HK-2 (cell line): Measurements from ENCODE around the gene RNF227.
"Not testable (repeated sequence)": the region's sequence is repeated elsewhere in the genome, so short reads cannot be mapped to it uniquely, and the experiment has no call there.

ENCODE experiments used
- DNase-seq: peaks from one replicate; pipeline ENCODE4 v3.0.0-alpha.2; 2018; ENCODE audit not compliant: unreplicated experiment

The RNF227 gene

DNA sequence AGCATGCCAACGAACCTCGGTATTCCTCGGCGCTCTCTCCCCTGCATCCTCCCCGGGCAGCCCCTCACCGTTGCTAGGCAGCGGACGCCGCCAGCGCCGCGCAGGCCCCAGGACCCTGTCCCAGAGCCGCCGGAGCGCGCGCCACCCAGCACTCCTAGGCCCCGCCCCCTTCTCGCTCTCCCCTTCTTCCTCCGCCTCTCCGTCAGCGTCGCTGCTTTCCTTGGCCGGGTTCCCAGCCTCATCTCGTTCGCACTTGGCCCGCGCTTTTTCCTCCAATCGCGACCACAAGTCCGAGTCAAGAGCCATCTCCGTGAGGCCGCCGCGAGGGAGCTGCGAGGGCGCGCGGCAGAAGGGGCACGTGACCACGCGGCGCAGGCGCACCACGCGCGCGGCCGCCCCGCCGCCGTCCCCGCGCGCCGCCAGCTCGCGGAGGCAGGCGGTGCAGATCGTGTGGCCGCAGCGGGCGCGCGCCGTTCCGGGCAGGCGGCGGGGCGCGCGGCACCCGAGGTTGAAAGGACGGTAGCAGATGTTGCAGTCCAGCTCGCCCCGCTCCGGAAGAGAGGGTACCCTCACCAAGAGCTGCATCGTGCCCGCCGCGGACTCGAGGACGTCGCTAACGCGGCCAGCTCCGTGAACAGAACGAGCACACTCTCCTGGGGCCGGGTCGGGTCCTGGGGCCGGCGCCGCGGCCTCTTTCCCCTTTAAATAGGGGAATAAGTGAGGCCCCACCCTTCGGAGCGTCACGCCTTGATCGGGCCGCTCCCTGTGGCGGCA lies at the start of gene RNF227:
RNF227 (minus strand) TSS at position 679 of the 774 bp plus-strand sequence; CDS start at position 585, 94 bp downstream.
- peak; percentile 96 for DNase-seq

GRCh38 chr17:7961421-7961820 lies 45.3 kb upstream of the RNF227 start:
- no peak for DNase-seq

- DNase-seq = no peak
Measured at GRCh38 chr17:7959503-7960253, 43.6 kb upstream of the RNF227 start.

- no peak for DNase-seq
Measured at GRCh38 chr17:7956228-7956965, 40.3 kb upstream of the RNF227 start.

DNA sequence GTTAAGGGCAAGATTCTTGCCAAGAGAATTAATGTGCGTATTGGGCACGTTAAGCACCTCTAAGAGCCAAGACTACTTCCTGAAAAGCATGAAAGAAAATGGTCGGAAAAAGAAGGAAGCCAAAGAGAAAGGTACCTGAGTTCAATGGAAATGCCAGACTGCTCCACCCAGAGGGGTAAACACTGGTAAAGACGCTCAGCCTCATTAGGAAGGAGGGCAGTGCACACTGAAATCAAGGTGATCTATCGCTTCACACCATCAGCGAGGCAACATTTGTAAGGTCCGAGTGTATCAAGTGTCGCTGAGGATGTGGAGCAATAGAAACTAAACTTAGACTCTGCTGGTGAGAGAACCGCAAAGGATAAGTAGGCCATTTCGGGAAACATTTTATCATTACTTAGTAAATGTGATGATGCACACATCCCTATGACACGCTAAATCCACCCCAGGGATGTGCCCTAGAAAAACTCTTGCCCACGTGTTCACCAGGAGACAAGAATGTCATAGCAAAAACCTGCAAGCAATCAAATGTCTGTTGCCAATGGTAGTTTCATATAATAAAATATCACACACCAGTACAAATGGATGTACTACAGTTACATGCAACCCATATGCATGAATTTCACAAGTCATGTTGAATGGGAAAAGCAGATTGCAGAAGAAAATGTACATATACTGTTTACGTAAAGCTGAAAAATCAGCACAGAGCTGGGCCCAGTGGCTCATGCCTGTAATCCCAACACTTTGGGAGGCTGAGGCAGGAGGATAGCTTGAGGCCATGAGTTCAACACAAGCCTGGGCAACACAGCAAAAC lies 39.5 kb upstream of the RNF227 start:
- no peak for DNase-seq

- DNase-seq = not testable (repeated sequence)
Measured at GRCh38 chr17:7953266-7953665, 37.2 kb upstream of the RNF227 start.

GRCh38 chr17:7951143-7951792 lies 35.2 kb upstream of the RNF227 start:
- DNase-seq = no peak

- DNase-seq = no peak
Measured at GRCh38 chr17:7950578-7950977, 34.5 kb upstream of the RNF227 start.

DNA sequence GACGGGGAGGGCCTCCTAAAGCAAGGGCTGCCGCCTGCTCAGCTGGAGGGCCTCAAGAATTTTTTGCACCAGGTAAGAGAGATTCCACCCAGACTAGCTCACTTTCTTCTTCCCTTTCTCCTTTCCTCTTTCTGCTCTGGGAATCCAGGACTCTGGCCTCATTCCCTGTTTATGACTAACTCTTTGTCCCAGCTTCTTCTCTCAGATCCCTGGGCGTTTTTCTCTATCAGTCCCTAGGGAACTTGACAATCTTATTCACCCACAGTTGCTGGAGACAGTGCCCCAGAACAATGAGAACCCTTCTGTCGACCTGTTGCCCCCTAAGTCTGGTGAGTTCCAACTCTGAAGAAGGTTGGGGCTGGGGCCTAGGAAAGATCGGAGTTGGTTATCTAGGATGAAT lies 31.6 kb upstream of the RNF227 start:
- no peak for DNase-seq

- DNase-seq = no peak
Measured at GRCh38 chr17:7946441-7946840, 30.4 kb upstream of the RNF227 start.

DNA sequence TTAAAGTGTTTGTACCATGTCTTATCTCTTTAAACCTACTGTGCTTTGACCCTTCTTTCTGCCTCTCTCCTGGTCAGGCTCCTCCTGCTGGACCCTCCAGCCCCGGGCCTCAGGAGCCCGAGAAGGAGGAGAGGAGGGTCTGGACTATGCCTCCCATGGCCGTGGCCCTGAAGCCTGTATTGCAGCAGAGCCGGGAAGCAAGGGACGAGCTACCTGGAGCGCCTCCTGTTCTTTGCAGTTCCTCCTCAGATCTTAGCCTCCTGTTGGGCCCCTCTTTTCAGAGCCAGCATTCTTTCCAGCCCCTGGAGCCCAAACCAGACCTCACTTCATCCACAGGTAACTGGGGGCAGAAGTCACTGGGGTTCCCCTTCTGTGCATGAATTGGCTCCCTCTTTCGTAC lies 29.6 kb upstream of the RNF227 start:
- DNase-seq = no peak

- no peak for DNase-seq
Measured at GRCh38 chr17:7944326-7944725, 28.2 kb upstream of the RNF227 start.

GRCh38 chr17:7943291-7943690 lies 27.2 kb upstream of the RNF227 start:
- DNase-seq = no peak

GRCh38 chr17:7940743-7941142 lies 24.7 kb upstream of the RNF227 start:
- no peak for DNase-seq

DNA sequence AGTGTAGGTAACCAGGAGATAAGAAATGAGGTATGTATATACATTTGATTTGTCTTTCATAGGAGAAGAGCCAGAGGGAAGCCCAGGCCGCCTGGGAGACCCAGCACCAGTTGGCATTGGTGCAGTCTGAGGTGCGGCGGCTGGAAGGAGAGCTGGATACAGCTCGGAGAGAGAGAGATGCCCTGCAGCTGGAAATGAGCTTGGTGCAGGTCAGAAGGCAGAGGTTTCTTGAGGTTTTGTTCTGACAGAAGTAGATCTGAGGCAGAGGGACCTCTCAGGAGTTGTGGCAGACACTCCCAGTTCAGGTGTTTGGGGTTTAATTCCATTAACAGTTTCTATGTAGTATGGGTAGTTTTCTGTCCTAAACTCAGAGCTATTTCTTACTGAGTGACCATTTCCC lies 23.9 kb upstream of the RNF227 start:
- no peak for DNase-seq

DNA sequence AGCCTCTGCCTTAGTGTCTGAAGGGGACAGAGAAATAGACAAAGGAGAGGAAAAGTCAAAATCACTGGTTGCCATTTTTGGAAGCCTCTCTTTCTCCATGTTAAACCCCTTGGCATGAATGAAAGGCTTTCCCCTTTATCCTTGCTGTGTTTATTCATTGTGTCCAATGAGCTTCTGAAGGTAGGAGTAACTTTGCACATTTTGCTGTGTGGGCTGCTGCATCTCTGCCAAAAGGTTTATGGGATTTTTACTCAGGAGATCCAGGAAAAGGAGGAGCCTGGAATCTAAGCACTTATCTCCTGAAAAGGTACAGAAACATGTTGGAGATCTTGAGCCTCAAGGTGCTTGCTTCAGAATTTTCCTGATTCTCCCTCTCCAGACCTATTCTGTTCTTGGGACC lies 19.8 kb upstream of the RNF227 start:
- no peak for DNase-seq

DNA sequence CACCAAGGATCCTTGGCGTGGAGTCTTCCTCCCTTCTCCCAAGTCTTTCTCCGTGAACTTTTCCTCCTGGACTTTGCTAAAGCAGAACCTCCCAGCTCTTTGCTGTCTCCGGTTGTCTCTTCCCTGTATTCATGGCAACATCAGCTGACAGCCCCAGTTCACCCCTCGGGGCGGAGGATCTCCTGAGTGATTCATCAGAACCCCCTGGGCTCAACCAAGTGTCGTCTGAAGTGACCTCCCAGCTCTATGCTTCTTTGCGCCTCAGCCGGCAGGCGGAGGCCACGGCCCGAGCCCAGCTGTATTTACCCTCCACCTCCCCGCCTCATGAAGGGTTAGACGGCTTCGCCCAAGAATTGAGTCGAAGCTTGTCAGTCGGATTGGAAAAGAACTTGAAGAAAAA lies 16.9 kb upstream of the RNF227 start:
- DNase-seq = peak; percentile 71

DNA sequence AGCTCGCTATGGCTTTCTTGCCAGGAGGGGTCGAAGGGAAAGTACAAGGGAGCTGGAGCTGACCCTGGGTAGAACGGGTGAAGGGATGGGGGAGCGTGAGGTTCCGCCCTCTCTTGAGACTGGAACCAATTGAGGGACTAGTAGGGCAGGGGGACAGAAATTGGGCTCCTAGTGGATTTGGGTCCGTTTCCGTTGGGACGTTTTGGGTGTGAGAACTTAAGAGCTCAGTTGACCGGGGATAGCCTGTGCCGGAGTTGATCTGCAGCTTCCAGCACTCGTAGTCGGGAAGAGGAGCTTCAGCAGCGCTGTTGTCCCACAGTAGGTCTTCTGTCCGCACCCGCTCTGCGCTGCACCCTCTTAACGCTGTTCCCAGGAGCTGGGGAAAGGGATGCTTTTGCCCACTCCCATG lies 16.4 kb upstream of the RNF227 start:
- DNase-seq = peak; percentile 23

DNA sequence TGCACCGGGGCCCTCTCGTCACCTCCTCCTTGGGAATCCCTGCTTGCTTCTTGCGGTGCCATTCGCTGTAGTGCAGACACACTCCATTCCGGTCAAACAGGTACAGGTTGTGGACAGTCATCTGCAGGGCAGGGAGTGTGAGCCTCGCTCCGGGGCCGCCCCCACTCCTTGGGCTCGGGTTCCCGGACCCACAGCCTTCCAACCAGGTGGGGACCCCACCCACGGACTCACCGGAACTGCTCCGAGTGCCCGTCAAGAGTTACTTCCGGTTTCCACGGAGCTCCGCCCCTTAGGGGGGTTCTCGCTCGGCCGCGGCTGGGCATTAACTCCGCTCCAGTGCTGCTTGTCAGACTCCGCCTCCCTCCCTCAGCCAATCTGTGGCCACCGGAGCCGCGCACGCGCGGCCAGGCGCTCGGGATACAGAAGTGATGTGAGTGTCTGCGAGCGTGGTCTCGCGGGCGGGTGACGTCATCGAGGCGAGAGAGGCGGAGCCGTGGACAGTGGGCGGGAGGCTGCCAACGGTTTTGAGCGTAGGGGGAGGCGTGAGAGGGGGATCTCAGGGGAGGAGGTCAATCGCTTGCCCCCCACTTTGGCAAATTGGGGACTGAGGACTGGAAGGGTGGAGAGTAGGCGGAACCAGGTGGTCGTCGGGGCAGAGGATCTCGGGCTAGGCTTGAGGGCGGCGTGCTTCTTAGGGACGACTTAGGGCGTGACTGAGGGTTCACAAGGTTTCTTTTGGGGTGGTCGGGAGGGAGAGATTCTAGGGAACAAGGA lies 15.8 kb upstream of the RNF227 start, which contains the start of the genes CNTROB and TRAPPC1:
CNTROB (plus strand) TSS at position 498 of the 774 bp plus-strand sequence. CDS start 874 bp downstream, outside the sequence.
TRAPPC1 (minus strand) TSS at position 238 of the 774 bp plus-strand sequence; CDS start at position 121, 117 bp downstream.
- peak; percentile 100 for DNase-seq
